Activated CD8-positive, alpha-beta memory T cell treated with anti-CD3 and anti-CD28 coated beads for 4 hours (primary cell): ENCODE results near the gene SUGCT.

Experiments used
- DNase-seq, 2 donors: peaks; one replicate each; pipeline ENCODE4 v3.0.0-alpha.2; 2020; ENCODE audit warnings: low read depth in 2 of 2

Gene SUGCT

GRCh38 chr7:40674316-40674715 lies 539.5 kb downstream of the SUGCT start:
- no peak for DNase-seq

DNA sequence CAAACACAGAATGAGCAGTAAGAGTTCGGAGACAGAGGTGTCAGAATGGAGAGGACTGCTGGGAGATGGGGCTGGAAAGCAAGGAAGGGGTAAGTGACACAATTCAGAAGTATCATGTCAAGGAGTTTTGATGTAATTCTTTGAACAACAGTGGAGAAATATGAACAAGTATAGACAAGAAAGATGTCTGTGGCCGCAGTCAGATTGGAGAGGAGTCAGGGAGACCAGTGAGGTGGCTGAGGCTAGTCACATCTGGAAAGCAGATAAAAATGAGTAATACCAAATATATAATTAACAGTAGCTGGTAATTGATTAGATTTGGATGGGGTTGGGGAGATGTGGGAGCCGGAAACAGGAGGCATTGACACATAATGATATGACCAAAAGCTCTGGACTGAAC lies 540.9 kb downstream of the SUGCT start:
- DNase-seq, result no peak

- DNase-seq, result no peak
Measured at GRCh38 chr7:40676221-40676620, 541.4 kb downstream of the SUGCT start.

GRCh38 chr7:40680657-40681056 lies 545.9 kb downstream of the SUGCT start:
- no peak for DNase-seq

- no peak for DNase-seq
Measured at GRCh38 chr7:40682696-40683095, 547.9 kb downstream of the SUGCT start.

DNA sequence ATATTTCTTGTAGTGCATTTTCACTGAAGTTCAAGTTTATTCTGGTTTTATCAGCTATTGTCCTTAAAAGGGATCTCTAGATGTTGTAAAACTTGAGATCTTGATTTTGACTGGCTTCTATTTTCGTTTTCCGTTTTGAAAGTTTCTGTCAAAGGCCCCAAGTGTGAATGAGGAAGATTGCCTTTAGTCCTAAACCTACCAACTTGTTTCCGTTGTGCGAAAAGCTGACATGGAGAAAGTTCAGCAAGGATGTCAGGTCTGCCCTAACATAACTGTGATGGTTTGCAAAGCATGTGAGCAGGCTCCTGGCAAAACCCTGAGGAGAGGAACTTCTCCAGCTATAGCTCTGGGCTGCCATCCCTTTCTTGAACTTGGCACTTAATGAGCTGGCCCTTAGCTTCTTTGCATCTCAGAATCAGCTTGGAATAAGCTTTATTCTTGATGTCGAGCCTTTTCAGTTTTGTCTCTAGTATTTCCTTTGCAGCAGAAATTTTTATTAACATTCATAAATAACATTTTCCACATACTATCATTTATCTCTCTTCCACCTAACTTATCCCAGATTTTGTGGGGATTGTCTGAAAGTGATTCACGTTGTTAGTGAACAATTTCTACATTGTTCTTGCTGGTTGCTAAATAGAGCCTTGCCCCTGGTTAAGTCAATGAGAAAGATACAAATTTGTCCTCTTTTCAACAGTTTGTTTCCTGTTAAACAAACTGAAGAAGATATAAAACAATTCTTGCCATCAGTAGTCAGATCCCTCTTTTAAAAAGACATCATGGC lies 559.4 kb downstream of the SUGCT start:
- no peak for DNase-seq

DNA sequence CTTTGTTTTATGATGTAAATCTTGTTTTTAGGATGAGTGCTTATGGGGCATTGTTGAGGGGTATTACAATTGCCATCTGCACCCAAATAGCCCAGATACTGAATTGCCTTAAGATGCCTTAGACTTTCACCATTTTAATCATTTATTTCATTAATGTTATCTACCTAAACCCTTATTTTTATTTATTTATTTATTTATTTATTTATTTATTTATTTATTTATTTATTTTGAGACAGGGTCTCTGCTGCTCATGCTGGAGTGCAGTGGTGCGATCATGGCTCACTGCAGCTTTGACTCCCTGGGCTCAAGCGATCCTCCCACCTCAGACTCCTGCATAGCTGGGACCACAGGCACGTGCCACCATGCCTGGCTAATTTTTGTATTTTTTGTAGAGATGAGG lies 560.2 kb downstream of the SUGCT start:
- no peak for DNase-seq

DNA sequence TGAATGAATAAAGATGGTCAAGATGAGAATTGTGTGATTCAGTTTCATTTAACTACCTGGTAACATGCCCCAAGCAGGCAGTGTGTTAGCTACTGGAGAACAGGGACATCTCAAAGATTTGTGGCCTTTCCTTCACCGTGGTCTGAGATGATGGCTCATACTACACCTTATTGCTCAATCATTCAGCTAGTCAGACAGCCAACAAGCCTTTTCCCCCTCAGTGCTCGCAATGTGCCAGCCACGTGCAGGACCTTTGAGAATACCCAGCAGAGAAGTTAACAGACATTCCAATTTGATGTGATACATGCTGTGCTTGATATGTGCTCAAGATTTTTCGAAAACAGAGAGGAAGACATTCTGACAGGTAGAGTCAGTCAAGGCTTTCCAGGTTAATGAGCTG lies 562.8 kb downstream of the SUGCT start:
- DNase-seq, result no peak

DNA sequence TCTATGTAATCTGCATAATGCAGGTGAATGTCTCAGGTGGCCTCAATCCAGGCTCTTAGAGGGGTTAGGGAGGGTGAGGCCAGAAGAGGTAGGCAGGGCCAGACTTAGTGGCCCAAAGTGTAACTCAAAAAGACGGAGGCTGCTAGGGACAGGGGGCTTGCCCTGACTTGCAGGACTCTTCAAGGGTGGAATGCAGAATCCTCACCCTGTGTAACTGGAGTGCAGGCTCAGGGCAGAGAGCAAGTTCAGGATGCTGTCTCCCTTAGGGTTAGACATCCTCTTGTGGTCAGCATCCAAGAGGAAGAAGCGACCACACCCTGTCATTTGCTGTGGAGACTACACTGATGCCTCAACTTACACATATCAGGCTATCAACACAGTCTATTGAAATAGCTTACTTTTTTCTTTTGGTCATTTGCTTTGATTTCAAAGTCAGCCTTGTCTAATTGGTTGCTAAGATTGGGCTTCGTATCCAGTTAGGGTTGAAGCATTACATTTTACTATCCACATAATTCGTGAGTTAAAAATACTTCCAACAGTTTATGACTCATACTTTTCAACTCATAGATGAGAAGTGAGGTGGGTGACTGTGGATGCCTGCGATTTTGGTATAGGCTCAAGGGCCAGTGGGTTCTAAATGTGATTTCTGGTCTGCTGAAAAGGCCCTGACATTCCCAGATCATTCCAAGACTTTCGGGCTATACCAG lies 563.6 kb downstream of the SUGCT start:
- no peak for DNase-seq

DNA sequence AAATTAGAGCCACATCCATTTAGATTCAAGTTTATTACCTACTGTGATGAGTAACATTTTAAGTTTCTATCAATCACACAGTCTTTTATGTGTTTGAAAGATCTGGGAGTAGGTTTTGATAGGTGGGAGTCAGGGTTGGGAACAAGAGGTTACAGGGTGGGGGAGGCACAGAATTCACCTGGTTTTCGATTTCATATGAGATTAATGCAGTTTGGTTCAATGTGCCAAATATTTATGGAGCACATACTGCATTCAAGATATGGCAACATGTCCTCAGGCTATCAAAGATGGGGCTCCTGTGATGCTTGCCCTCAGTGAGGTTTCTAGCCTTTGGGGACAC lies 564.1 kb downstream of the SUGCT start:
- no peak for DNase-seq

- no peak for DNase-seq
Measured at GRCh38 chr7:40700653-40701421, 566.0 kb downstream of the SUGCT start.

DNA sequence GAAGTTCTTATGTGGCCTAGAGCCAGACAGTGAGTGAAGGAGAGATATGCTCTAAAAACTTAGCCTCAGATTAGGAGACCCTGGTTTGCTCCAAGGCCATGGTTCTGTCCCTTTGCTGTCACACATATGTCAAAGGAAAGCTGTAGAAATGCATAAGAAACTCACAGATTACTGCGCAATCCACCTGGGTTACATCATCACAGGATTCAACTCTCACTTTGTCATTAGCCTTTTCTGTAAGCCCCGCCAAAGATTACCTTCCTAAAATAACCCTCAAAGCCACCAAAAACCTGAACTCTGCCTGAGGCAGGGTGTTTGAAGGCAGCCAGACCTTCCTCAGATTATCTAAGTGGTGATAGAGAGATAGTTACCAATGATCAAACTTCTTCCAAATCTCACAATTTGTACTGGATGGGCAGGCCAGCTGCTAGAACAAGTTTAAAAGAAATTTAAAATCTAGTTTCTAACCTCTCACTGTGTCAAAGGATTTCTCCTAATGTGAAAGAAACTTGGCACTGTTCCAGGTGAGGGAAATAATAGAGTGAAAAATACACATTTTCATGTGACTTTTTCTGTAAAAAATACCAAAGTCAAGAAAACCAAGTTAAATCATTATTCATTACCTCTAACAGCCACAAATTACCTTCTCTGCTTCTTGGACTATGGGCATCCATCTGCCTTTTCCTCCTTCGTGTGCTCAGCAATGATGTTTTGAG lies 567.2 kb downstream of the SUGCT start:
- no peak for DNase-seq

DNA sequence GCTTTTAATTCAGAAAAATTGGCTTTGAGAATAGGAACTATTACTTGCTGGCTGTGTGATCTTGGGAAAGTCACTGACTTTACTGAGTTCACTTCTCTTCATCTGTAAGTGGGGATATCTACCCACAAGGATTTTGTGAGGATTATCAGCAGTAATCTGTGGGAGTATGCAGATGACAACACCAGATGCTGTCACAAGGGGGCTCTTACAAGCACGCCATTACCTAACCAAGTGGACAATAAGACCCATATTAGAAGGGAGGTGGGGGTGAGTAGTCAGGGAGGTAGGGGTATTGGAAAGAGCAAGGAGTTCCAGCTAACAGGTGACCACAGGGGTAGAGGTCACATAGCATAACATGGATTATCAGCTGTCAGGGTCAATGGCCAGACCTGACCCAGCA lies 569.4 kb downstream of the SUGCT start:
- DNase-seq, result no peak

DNA sequence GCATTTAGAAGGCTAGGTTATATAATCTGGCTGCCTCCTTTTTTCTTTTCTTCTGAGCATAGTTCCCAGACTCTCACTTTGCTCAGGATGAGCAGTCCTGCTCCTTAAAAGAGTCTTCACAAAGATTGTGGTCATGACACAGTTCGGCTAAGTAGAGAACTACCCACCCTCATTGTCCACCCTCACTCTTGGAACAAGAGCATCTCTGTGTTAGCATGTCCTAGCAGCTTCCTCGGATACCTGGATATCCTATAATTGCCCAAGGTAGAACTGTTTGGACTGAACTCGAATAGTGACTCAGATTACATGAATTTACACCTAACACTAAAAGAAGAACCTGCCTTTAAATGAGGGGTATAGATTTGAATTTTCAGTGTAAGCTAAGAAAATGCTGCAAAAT lies 572.0 kb downstream of the SUGCT start:
- DNase-seq, result no peak

DNA sequence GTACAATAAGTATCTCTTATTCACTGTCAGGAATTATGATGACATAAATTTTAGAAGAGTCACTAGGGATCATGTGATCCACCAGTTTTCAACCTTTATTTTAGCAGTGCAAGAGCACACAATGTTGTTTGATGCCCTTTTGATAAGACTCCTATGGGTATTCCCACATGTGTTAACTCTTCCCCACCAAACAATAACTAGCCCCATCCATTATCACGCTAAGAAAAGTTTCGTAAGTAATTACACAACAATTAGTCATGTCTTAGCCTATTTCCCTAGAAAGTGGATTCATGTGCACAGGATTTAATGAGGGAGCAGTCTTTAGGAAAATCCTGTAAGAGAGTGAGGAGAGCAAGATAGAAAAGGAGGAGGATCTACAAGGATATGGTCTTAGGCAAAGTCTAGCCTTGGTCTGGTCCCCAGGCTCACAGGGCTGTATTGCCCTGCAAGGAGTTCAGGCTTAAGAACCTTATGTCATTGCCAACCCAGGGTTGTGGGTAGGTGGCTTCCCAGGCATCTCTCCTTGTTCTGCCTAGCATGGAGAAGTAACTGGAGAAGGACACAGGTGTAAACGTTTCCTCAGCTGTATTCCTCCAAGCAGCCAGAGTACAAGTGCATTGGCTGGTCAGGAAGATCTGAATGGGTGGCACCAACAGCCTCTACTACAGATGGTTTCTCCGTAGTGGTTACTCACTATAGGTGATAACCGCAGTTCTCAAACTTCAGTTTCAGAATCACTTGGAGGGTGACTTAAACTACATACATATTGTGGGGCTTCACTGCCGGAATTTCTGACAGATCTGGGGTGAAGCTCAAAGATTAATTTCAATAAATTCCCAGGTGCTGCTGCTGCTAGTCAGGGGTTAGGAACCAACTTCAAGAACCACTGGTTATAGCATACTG lies 574.5 kb downstream of the SUGCT start:
- DNase-seq, result no peak

GRCh38 chr7:40711706-40712105 lies 576.9 kb downstream of the SUGCT start:
- DNase-seq, result no peak

GRCh38 chr7:40714363-40715052 lies 579.7 kb downstream of the SUGCT start:
- no peak for DNase-seq

- DNase-seq, result no peak
Measured at GRCh38 chr7:40715053-40715430, 580.2 kb downstream of the SUGCT start.

- no peak for DNase-seq
Measured at GRCh38 chr7:40716052-40716451, 581.2 kb downstream of the SUGCT start.

GRCh38 chr7:40717242-40717641 lies 582.4 kb downstream of the SUGCT start:
- DNase-seq, result no peak

- DNase-seq, result no peak
Measured at GRCh38 chr7:40720416-40720815, 585.6 kb downstream of the SUGCT start.
